H1 (cell line): ENCODE data around the gene SSC5D.

Source experiments
- RBBP5 ChIP-seq: IDR thresholded peaks from 2 replicates; pipeline ENCODE4 v1.7.1; 2012; ENCODE audit warnings: low read depth, mild to moderate bottlenecking, inconsistent platforms, low read length, moderate library complexity, borderline replicate concordance
- TF ChIP-seq, protein P1 (sequence below), 3 experiments: IDR thresholded peaks; 1 replicate in 2 of 3; 2 replicates in 1 of 3; pipeline versions ENCODE4 v1.5.1 to v1.6.1; 2011; ENCODE audit warnings: low read length in 3 of 3, mild to moderate bottlenecking in 3 of 3, inconsistent platforms in 2 of 3, low read depth in 1 of 3, moderate library complexity in 1 of 3; ENCODE audit not compliant: insufficient read depth in 1 of 3; ENCODE audit errors: control extremely low read depth in 1 of 3

- TF ChIP-seq, protein P1, sequence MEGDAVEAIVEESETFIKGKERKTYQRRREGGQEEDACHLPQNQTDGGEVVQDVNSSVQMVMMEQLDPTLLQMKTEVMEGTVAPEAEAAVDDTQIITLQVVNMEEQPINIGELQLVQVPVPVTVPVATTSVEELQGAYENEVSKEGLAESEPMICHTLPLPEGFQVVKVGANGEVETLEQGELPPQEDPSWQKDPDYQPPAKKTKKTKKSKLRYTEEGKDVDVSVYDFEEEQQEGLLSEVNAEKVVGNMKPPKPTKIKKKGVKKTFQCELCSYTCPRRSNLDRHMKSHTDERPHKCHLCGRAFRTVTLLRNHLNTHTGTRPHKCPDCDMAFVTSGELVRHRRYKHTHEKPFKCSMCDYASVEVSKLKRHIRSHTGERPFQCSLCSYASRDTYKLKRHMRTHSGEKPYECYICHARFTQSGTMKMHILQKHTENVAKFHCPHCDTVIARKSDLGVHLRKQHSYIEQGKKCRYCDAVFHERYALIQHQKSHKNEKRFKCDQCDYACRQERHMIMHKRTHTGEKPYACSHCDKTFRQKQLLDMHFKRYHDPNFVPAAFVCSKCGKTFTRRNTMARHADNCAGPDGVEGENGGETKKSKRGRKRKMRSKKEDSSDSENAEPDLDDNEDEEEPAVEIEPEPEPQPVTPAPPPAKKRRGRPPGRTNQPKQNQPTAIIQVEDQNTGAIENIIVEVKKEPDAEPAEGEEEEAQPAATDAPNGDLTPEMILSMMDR (IDR thresholded peaks at IDR 0.05; ENCODE audit: control extremely low read depth in 1 of 3, insufficient read depth in 1 of 3, low read depth in 1 of 3, low read length in 3 of 3): no peak
- TF ChIP-seq RBBP5: no peak
Observed at GRCh38 chr19:55554741-55555152, 66.5 kb downstream of the SSC5D start.
